Measurements from ENCODE around the gene MMP20. TPM values are rescaled to one million over a fixed set of nuclear protein-coding genes. Genes with fewer than 3 reads are reported as not detected.

MMP20 gene
- total RNA-seq, 1 experiment from 2014 or later, result not detected

DNA sequence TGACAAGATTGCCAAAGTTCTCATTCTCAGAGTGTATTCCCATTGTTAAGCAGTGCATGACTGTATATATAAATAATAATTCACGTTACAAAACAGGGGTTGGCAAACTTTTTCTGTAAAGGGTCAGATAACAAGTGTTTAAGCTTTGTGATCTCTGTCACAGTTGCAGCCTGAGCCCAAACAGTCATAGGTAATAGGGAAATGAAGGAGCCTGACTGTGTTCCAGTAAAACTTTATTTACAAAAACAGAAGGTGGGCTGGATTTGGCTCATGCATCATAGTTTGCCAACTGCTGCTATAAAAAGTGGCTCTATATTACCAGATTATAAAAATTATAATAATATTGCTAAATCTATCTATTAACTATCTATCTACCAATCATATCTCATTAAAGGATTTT, 98.1 kb downstream of the MMP20 start:
- Mint-ChIP-seq H3K9me3 (no peaks in the 10 kb centered on the region), H3K4me3 (no peak overlapping the region), H3K36me3 (no peaks in the 10 kb centered on the region), H3K27ac (no peak overlapping the region), H3K4me1 (0 out of 2 replicates have a peak, but pooled peaks cover 3% of the 10 kb centered on the region), H3K27me3 (ENCODE audit: low read depth) (no peaks in the 10 kb centered on the region)
- ATAC-seq (no peak), DNase-seq (ENCODE audit: low spot score) (no peak)
- CTCF ChIA-PET, result interaction anchor here (3.3 kb wide), 1 partner anchor 139 kb away, joined by 11 read pairs; no protein-coding TSS in a partner anchor
- TF ChIP-seq FOXK1 (CRISPR knock-in tag; IDR thresholded peaks at IDR 0.05) (no peak), SMAD3 (CRISPR knock-in tag; IDR thresholded peaks at IDR 0.05; ENCODE audit: borderline replicate concordance) (no peak), ZNF532 (CRISPR knock-in tag; IDR thresholded peaks at IDR 0.05; ENCODE audit: borderline replicate concordance) (no peak), NFATC4 (CRISPR knock-in tag; IDR thresholded peaks at IDR 0.05) (no peak)
- POLR2A ChIA-PET, result no interaction called here

Other genes starting within 250 kb of the MMP20 start
- gene TMEM123, start 172.6 kb downstream of the MMP20 start, total RNA-seq (2021), result 102 to 116 TPM (median 114 TPM) in 3 replicates
- 0.23 to 0.50 TPM (median 0.48 TPM) in 3 replicates for gene MMP7, start 94.6 kb downstream of the MMP20 start, total RNA-seq (2021)
- gene MMP27, start 80.4 kb upstream of the MMP20 start, total RNA-seq (2021), result not detected in 3 replicates
- not detected in 3 replicates for gene MMP8, start 99.6 kb upstream of the MMP20 start, total RNA-seq (2021)
- gene MMP10, start 155.3 kb upstream of the MMP20 start, total RNA-seq (2021), result not detected in 3 replicates
- 0.11 TPM in 1 of 3 replicates, not detected in the others for gene MMP1, start 172.8 kb upstream of the MMP20 start, total RNA-seq (2021)
- gene MMP3, start 218.3 kb upstream of the MMP20 start, total RNA-seq (2021), result not detected in 3 replicates
- gene MMP12, start 249.7 kb upstream of the MMP20 start, total RNA-seq (2021), result not detected in 3 replicates